WTC11 (cell line): ENCODE measurements around the gene TSPAN2.

ENCODE experiments used
- JUN ChIP-seq: sonication (generic); formaldehyde crosslinking; IDR thresholded peaks from 2 replicates; pipeline ENCODE4 v1.8.0; 2023; ENCODE audit warnings: mild to moderate bottlenecking, missing genetic modification reagents
- NR2C2 ChIP-seq: sonication (generic); formaldehyde crosslinking; IDR thresholded peaks from 2 replicates; pipeline ENCODE4 v1.8.0; 2022; ENCODE audit warnings: mild to moderate bottlenecking, missing genetic modification reagents
- SP1 ChIP-seq: sonication (generic); formaldehyde crosslinking; conservative IDR thresholded peaks from 2 replicates; pipeline ENCODE4 v1.8.1; 2022; ENCODE audit warnings: missing genetic modification reagents

GRCh38 chr1:115107516-115108260 is 18.4 kb upstream of the TSPAN2 start:
- TF ChIP-seq SP1 (CRISPR knock-in tag): no peak
- no peak for TF ChIP-seq NR2C2 (CRISPR knock-in tag)
- no peak for TF ChIP-seq JUN (CRISPR knock-in tag)
